ENCODE data around the gene CABP7. TPM values are rescaled to one million over a fixed set of nuclear protein-coding genes. Genes with fewer than 3 reads are reported as not detected.
"Not testable (repeated sequence)": the region's sequence is repeated elsewhere in the genome, so short reads cannot be mapped to it uniquely, and the experiment has no call there.

The CABP7 gene
- total and polyA plus RNA-seq, 9 donors = 0.04 to 0.23 (median 0.07) TPM; not detected in 6

DNA sequence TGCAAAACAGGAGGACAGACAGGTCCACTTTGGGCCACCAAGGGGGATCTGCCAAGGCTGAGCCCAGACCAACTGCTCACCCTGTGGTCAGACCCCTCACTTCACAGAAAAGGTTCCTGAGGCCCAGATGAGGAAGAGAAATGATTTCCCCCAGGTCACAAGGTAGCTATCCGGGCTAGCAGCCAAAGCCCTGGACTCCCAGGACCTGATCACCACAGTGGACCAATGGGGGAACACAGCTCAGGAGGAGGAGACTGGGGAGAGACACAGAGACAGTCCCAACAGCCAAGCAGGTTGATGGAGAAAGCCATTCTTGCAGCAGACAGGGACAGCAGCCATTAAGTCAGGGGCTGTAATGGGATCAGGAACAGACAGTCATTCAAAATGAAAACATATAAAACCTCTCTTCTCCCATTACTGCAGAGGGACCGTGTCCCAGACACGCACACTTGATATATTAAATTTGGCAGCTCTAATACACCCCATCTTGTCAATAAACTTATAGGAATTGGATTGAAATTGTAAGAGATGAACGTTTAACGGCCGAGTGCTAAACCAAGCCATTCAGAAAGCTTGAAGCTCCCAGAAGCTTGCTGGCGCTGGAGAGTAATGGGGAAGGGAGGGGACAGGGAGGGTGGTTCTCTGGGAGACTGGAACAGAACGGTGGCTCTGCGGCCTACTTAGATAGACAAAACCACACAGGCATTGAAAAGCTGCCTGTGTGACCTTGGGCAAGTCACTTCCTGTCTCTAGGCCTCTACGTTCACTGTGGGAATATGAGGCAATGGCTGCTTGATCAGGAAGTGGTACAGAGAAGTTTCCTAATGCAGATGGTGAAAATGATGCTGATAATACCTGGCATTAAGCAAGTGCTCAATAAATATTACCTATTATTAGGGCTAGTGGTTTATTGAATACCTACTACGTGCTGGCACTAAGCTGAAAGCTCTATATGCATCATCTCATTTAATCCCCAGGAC, 31.0 kb downstream of the CABP7 start:
- Histone ChIP-seq H3K36me3 (no peaks in the 10 kb centered on the region), H3K4me3 (no peak overlapping the region), H3K27ac (no peak overlapping the region), H3K27me3 (no peaks in the 10 kb centered on the region), H3K4me1 (ENCODE audit: insufficient read depth) (no peaks in the 10 kb centered on the region), H3K9me3 (no peaks in the 10 kb centered on the region)
- intact Hi-C loops (cut with DNase I) = loop anchor here in 1 of 4 donors (10.0 kb wide), 1 partner anchor 234 kb away; no protein-coding TSS in a partner anchor
- no peak for DNase-seq
- TF ChIP-seq EP300 (IDR thresholded peaks at IDR 0.05) = no peak
- 75 to 81% (median 79%) methylated on average over 11 of the region's 11 CpGs for WGBS, 3 donors

DNA sequence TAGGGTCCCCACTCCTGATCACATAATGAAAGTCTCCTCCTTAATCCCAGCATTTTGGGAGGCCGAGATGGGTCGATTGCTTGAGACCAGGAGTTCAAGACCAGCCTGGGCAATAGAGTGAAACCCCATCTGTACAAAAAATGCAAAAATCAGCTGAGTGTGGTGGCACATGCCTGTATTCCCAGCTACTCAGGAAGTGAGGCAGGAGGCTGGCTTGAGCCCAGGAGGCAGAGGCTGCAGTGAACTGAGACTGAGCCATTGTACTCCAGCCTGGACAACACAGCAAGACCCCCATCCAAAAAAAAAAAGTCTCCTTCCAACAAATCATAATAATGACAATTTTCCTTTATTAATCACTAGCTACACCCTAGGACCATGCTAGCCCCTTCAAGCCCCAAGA, 31.9 kb downstream of the CABP7 start:
- Histone ChIP-seq H3K4me1 (ENCODE audit: insufficient read depth) (no peaks in the 10 kb centered on the region), H3K27ac (no peak overlapping the region), H3K9me3 (no peaks in the 10 kb centered on the region), H3K27me3 (no peaks in the 10 kb centered on the region), H3K4me3 (no peak overlapping the region), H3K36me3 (no peaks in the 10 kb centered on the region)
- WGBS, 3 donors = 92 to 94% (median 93%) methylated on average over 2 of the region's 2 CpGs
- DNase-seq = no peak
- TF ChIP-seq, protein P1, sequence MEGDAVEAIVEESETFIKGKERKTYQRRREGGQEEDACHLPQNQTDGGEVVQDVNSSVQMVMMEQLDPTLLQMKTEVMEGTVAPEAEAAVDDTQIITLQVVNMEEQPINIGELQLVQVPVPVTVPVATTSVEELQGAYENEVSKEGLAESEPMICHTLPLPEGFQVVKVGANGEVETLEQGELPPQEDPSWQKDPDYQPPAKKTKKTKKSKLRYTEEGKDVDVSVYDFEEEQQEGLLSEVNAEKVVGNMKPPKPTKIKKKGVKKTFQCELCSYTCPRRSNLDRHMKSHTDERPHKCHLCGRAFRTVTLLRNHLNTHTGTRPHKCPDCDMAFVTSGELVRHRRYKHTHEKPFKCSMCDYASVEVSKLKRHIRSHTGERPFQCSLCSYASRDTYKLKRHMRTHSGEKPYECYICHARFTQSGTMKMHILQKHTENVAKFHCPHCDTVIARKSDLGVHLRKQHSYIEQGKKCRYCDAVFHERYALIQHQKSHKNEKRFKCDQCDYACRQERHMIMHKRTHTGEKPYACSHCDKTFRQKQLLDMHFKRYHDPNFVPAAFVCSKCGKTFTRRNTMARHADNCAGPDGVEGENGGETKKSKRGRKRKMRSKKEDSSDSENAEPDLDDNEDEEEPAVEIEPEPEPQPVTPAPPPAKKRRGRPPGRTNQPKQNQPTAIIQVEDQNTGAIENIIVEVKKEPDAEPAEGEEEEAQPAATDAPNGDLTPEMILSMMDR (IDR thresholded peaks at IDR 0.05) = no peak
- TF ChIP-seq POLR2A (IDR thresholded peaks at IDR 0.05) (no peak), EP300 (IDR thresholded peaks at IDR 0.05) (no peak)
- intact Hi-C loops (cut with DNase I) = loop anchor here in 1 of 4 donors (10.0 kb wide), 1 partner anchor 233 kb away; no protein-coding TSS in a partner anchor

DNA sequence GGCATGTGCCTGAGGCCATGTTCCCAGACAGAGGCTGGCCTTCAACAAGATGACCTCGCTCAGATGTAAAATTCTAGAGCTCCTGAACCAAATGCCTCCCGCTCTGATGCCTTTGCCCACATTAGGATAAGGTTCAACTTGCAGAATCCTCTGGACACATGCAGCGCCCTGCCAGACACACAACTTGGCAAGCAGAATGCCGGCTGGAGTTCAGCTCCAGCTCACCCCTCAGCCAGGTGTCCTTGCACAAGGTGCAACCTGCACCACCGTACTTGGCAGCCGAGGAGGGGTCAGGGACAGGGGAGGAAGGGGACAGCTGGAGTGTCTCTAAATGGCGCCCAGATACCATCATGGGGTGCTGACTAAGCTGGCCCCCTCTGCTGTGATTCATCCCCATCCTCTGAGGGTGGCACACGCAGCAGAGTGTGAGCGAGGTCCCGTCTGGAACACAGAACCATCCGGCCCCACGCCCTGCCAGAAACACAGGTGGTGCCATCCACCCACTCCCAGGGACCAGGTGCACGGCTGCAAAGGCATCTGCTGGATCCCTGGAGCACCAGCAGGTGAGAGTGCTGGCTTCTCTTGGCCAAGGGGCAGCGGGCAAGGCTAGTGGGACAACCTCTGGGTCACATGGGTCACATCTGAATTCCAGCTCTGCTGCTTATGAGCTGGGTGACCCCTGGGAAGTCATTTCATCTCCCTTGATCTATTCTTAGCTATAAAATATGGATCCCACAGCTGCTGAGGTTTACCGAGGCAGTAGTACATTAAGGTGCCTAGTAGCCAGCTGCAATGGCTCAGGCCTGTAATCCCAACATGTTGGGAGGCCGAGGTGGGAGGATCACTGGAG, 34.2 kb downstream of the CABP7 start:
- TF ChIP-seq, protein P1 (IDR thresholded peaks at IDR 0.05) = no peak
- TF ChIP-seq POLR2A (IDR thresholded peaks at IDR 0.05) (no peak), EP300 (IDR thresholded peaks at IDR 0.05) (no peak)
- 78 to 84% (median 81%) methylated on average over 15 to 16 of the region's 16 CpGs for WGBS, 3 donors
- Histone ChIP-seq H3K27me3 (no peaks in the 10 kb centered on the region), H3K9me3 (no peaks in the 10 kb centered on the region), H3K27ac (no peak overlapping the region), H3K4me3 (no peak overlapping the region), H3K4me1 (ENCODE audit: insufficient read depth) (no peaks in the 10 kb centered on the region), H3K36me3 (no peaks in the 10 kb centered on the region)
- DNase-seq = no peak
- intact Hi-C loops (cut with DNase I) = loop anchor here in 1 of 4 donors (10.0 kb wide), 1 partner anchor 231 kb away; no protein-coding TSS in a partner anchor

DNA sequence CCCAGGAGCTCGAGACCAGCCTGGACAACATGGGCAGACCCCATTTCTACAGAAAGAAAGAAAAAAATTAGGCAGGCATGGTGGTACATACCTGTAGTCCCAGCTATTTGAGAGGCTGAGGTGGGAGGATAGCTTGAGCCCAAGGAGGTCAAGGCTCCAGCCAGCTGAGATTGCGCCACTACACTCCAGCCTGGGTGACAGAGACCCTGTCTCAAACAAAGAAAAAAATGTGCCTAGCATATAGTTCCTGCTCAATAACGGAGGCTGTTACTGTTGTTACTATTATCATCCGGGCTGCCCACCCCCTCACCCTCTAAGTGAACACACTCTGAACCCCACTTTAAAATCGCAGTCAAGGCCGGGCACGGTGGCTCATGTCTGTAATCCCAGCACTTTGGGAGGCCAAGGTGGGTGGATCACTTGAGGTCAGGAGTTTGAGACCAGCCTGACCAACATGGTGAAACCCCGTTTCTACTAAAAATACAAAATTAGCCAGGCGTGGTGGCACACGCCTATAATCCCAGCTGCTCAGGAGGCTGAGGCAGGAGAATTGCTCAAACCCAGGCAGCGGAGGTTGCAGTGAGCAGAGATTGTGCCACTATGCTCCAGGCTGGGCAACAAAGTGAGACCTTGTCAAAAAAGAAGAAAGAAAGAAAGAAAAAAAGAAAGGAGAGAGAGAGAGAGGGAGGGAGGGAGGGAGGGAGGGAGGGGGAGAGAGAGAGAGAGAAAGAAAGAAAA, 35.0 kb downstream of the CABP7 start:
- intact Hi-C loops (cut with DNase I) = loop anchor here in 1 of 4 donors (10.0 kb wide), 1 partner anchor 230 kb away; no protein-coding TSS in a partner anchor
- 82 to 92% (median 86%) methylated on average over 11 of the region's 11 CpGs for WGBS, 3 donors
- not testable (repeated sequence) for H3K36me3 ChIP-seq; H3K9me3 ChIP-seq; H3K27ac ChIP-seq; H3K4me1 ChIP-seq (ENCODE audit: insufficient read depth); DNase-seq; H3K4me3 ChIP-seq; H3K27me3 ChIP-seq

DNA sequence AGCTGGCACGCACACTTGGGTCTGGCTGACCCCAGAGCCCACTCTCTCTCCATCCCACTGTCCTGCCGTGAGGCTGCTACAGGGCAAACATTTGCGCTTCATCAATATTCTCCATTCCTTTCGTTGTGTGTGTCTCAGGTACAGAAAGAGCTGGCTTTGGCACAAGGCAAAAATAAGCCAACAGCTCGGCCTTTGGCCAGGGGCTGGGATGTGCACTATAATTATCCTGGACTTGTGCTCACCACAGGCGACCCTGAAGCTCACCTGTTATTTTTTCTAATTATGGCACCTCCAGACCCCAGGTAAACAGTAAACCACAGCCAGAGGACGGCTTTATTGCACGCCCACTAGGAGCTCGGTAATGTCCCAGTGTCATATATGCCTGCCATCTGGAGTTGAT, 36.1 kb downstream of the CABP7 start:
- Histone ChIP-seq H3K27ac (no peak overlapping the region), H3K36me3 (no peaks in the 10 kb centered on the region), H3K9me3 (no peaks in the 10 kb centered on the region), H3K4me3 (no peak overlapping the region), H3K27me3 (no peaks in the 10 kb centered on the region), H3K4me1 (ENCODE audit: insufficient read depth) (no peaks in the 10 kb centered on the region)
- WGBS, 3 donors = 89 to 92% (median 92%) methylated on average over 9 of the region's 9 CpGs
- TF ChIP-seq EP300 (IDR thresholded peaks at IDR 0.05) (no peak), POLR2A (IDR thresholded peaks at IDR 0.05) (no peak)
- TF ChIP-seq, protein P1 (IDR thresholded peaks at IDR 0.05) = no peak
- DNase-seq = no peak
- intact Hi-C loops (cut with DNase I) = loop anchor here in 1 of 4 donors (10.0 kb wide), 1 partner anchor 229 kb away; no protein-coding TSS in a partner anchor
